IMR-90 (cell line): ENCODE measurements around the gene SPAG7. TPM values are rescaled to one million over a fixed set of nuclear protein-coding genes. Genes with fewer than 3 reads are reported as not detected.

Source experiments
- ATAC-seq: fragments of 200-7000 bp; cut with Tn5 transposase; 2 replicates; pipeline ENCODE4 v1.9.1; 2020; ENCODE audit warnings: low read depth, mild to moderate bottlenecking, moderate library complexity
- BruUV-seq: library from RNA; stranded (reverse); fragments of 400-500 nt; replicated peaks from 2 replicates; lab custom pipeline; 2021; lab: Mats Ljungman, UMichigan
- CTCF ChIA-PET: fragments of 300-600 bp; formaldehyde crosslinking; extraction: SDS; loops from one replicate; lab custom pipeline; 2021; ENCODE audit warnings: antibody characterized with exemption; lab: Yijun Ruan, JAX
- POLR2A ChIA-PET: fragments of 300-600 bp; sonication (Branson Sonifier 250); formaldehyde crosslinking; loops from one replicate; lab custom pipeline; 2022; ENCODE audit warnings: antibody characterized with exemption; ENCODE audit not compliant: unreplicated experiment; lab: Charles Lee
- DNase-seq: peaks from one replicate; pipeline ENCODE4 v3.0.0; 2013
- H2AFZ ChIP-seq: replicated peaks from 2 replicates; pipeline ENCODE3; 2013; ENCODE audit warnings: low read length, mild to moderate bottlenecking; ENCODE audit not compliant: poor library complexity
- H2AK5ac ChIP-seq: 2 replicates; pipeline ENCODE4 v1.6.1; 2013; ENCODE audit warnings: low read depth, low read length, inconsistent platforms
- H2AK9ac ChIP-seq: replicated peaks from 2 replicates; pipeline ENCODE3; 2013; ENCODE audit warnings: mild to moderate bottlenecking, low read depth, low read length, moderate library complexity; ENCODE audit not compliant: poor library complexity
- H2BK120ac ChIP-seq: 2 replicates; pipeline ENCODE4 v1.6.1; 2013; ENCODE audit warnings: low read depth, low read length, inconsistent platforms
- H2BK15ac ChIP-seq: 3 replicates; pipeline ENCODE4 v1.6.1; 2013; ENCODE audit warnings: low read depth, low read length, inconsistent platforms
- H2BK20ac ChIP-seq: 2 replicates; pipeline ENCODE4 v1.6.1; 2013; ENCODE audit warnings: low read depth, mild to moderate bottlenecking, inconsistent platforms, low read length, moderate library complexity
- H2BK5ac ChIP-seq: 2 replicates; pipeline ENCODE4 v1.6.1; 2013; ENCODE audit warnings: mild to moderate bottlenecking, low read depth, low read length, inconsistent platforms; ENCODE audit not compliant: poor library complexity, severe bottlenecking
- H3K14ac ChIP-seq: replicated peaks from 2 replicates; pipeline ENCODE4 v1.6.1; 2013; ENCODE audit warnings: low read depth, low read length, inconsistent platforms
- H3K18ac ChIP-seq: 2 replicates; pipeline ENCODE4 v1.6.1; 2013; ENCODE audit warnings: low read depth, low read length, control low read depth
- H3K23ac ChIP-seq: 2 replicates; pipeline ENCODE4 v1.6.1; 2013; ENCODE audit warnings: low read depth, low read length, inconsistent platforms
- H3K27ac ChIP-seq: 2 replicates; pipeline ENCODE4 v1.5.1; 2013; ENCODE audit warnings: mild to moderate bottlenecking, control low read depth, low read length; ENCODE audit not compliant: insufficient read depth
- H3K27me3 ChIP-seq: 2 replicates; pipeline ENCODE4 v1.6.1; 2013; ENCODE audit warnings: low read length; ENCODE audit not compliant: control insufficient read depth, insufficient read depth
- H3K36me3 ChIP-seq: 2 replicates; pipeline ENCODE4 v1.6.1; 2013; ENCODE audit warnings: low read length, mixed read lengths; ENCODE audit not compliant: control insufficient read depth, insufficient read depth
- H3K4ac ChIP-seq: 2 replicates; pipeline ENCODE4 v1.6.1; 2013; ENCODE audit warnings: low read depth, low read length, inconsistent platforms
- H3K4me1 ChIP-seq: 2 replicates; pipeline ENCODE4 v1.6.1; 2013; ENCODE audit warnings: low read length, mixed read lengths; ENCODE audit not compliant: control insufficient read depth, insufficient read depth
- H3K4me2 ChIP-seq: 2 replicates; pipeline ENCODE4 v1.6.1; 2013; ENCODE audit warnings: low read depth, mild to moderate bottlenecking, control low read depth, low read length, moderate library complexity
- H3K4me3 ChIP-seq: 2 replicates; pipeline ENCODE4 v1.5.1; 2013; ENCODE audit warnings: low read depth, mild to moderate bottlenecking, control low read depth, low read length, moderate library complexity; ENCODE audit not compliant: insufficient read depth
- H3K56ac ChIP-seq: 2 replicates; pipeline ENCODE4 v1.6.1; 2013; ENCODE audit warnings: low read length, inconsistent platforms; ENCODE audit not compliant: insufficient read depth; ENCODE audit errors: extremely low read depth
- H3K79me1 ChIP-seq, 2 experiments: 2 replicates each; pipeline ENCODE4 v1.6.1; 2013; ENCODE audit warnings: low read length in 2 of 2, inconsistent platforms in 1 of 2, low read depth in 1 of 2
- H3K9ac ChIP-seq: 2 replicates; pipeline ENCODE4 v1.6.1; 2013; ENCODE audit warnings: low read depth, low read length, control low read depth
- H3K9me1 ChIP-seq: 2 replicates; pipeline ENCODE4 v1.6.1; 2013; ENCODE audit warnings: low read length, inconsistent platforms; ENCODE audit not compliant: insufficient read depth
- H3K9me3 ChIP-seq: 2 replicates; pipeline ENCODE4 v1.6.1; 2013; ENCODE audit warnings: low read length; ENCODE audit not compliant: control insufficient read depth, insufficient read depth
- H4K20me1 ChIP-seq: 2 replicates; pipeline ENCODE4 v1.6.1; 2013; ENCODE audit warnings: low read length, inconsistent platforms; ENCODE audit not compliant: insufficient read depth
- H4K5ac ChIP-seq: 2 replicates; pipeline ENCODE4 v1.6.1; 2013; ENCODE audit warnings: mild to moderate bottlenecking, low read depth, low read length, control low read depth
- H4K8ac ChIP-seq, 2 experiments: 2 replicates each; pipeline ENCODE4 v1.6.1; 2013; ENCODE audit warnings: low read depth in 2 of 2, low read length in 2 of 2, control low read depth in 1 of 2, inconsistent platforms in 1 of 2
- H4K91ac ChIP-seq: 2 replicates; pipeline ENCODE4 v1.6.1; 2013; ENCODE audit warnings: low read depth, low read length, inconsistent platforms; ENCODE audit not compliant: insufficient read depth
- BHLHE40 ChIP-seq: fragments of 150-350 bp; IDR thresholded peaks from 2 replicates; pipeline ENCODE4 v1.6.1; 2016; ENCODE audit warnings: mild to moderate bottlenecking, low read depth, low read length
- CEBPB ChIP-seq: IDR thresholded peaks from 2 replicates; pipeline ENCODE4 v1.6.1; 2012; ENCODE audit warnings: low read depth, low read length, improper control_type of control experiment
- CHD1 ChIP-seq: IDR thresholded peaks from 2 replicates; pipeline ENCODE4 v1.6.1; 2012; ENCODE audit warnings: low read depth, low read length, improper control_type of control experiment
- CTCF ChIP-seq: conservative IDR thresholded peaks from 2 replicates; pipeline ENCODE4 v1.5.1; 2012; ENCODE audit warnings: mild to moderate bottlenecking, low read depth, low read length, improper control_type of control experiment
- ELK1 ChIP-seq: fragments of 150-350 bp; IDR thresholded peaks from 2 replicates; pipeline ENCODE4 v1.6.1; 2016; ENCODE audit warnings: low read depth, mild to moderate bottlenecking, low read length, moderate library complexity, borderline replicate concordance
- FOS ChIP-seq: fragments of 150-350 bp; IDR thresholded peaks from 2 replicates; pipeline ENCODE4 v1.6.1; 2016; ENCODE audit warnings: low read depth, low read length
- MAFK ChIP-seq: IDR thresholded peaks from 2 replicates; pipeline ENCODE4 v1.6.1; 2012; ENCODE audit warnings: low read depth, low read length, improper control_type of control experiment
- MXI1 ChIP-seq: IDR thresholded peaks from 2 replicates; pipeline ENCODE4 v1.6.1; 2012; ENCODE audit warnings: low read depth, mild to moderate bottlenecking, low read length, moderate library complexity, borderline replicate concordance
- NFE2L2 ChIP-seq: fragments of 150-350 bp; IDR thresholded peaks from 2 replicates; pipeline ENCODE4 v1.6.1; 2016; ENCODE audit warnings: low read depth, mild to moderate bottlenecking, low read length
- POLR2A ChIP-seq: IDR thresholded peaks from 2 replicates; pipeline ENCODE4 v1.6.1; 2012; ENCODE audit warnings: mild to moderate bottlenecking, low read depth, low read length
- RAD21 ChIP-seq: IDR thresholded peaks from 2 replicates; pipeline ENCODE4 v1.6.1; 2012; ENCODE audit warnings: low read length, improper control_type of control experiment
- RCOR1 ChIP-seq: IDR thresholded peaks from 2 replicates; pipeline ENCODE4 v1.6.1; 2012; ENCODE audit warnings: mild to moderate bottlenecking, low read length, improper control_type of control experiment; ENCODE audit not compliant: insufficient replicate concordance
- RFX5 ChIP-seq: IDR thresholded peaks from 2 replicates; pipeline ENCODE4 v1.8.0; 2012; ENCODE audit warnings: low read depth, mild to moderate bottlenecking, low read length, moderate library complexity
- SMC3 ChIP-seq: fragments of 150-350 bp; IDR thresholded peaks from 2 replicates; pipeline ENCODE4 v1.6.1; 2016; ENCODE audit warnings: low read depth, mild to moderate bottlenecking, antibody characterized with exemption, low read length, moderate library complexity
- USF2 ChIP-seq: fragments of 150-350 bp; IDR thresholded peaks from 2 replicates; pipeline ENCODE4 v1.6.1; 2017; ENCODE audit warnings: mild to moderate bottlenecking, antibody characterized with exemption, low read length, low read depth
- WGBS, 2 experiments: methylation state at CpG; one replicate each; pipeline versions ENCODE4 v1.1.5 to v1.1.7; 2013; ENCODE audit warnings: missing lambda C conversion rate in 2 of 2; ENCODE audit not compliant: insufficient read length in 1 of 2; ENCODE audit errors: extremely low coverage in 2 of 2; 5-methylcytosine and 5-hydroxymethylcytosine counted together
- dilution Hi-C: fragments of 300-500 bp; cut with HindIII; formaldehyde crosslinking; loops from one replicate; pipeline ENCODE4 v1.14.3; 2018; ENCODE audit warnings: low sequenced_read_pairs; ENCODE audit not compliant: unreplicated experiment
- in situ Hi-C: fragments of 300-500 bp; cut with MboI; formaldehyde crosslinking; loops from 3 replicates; pipeline ENCODE4 v1.14.3; 2019; ENCODE audit warnings: low sequenced_read_pairs, inconsistent platforms, mixed read lengths
- intact Hi-C: fragments of 100-400 bp; cut with micrococcal nuclease; formaldehyde crosslinking; loops from 2 replicates; pipeline ENCODE4 v1.10.0; 2022
- polyA plus RNA-seq, 3 experiments: library from polyadenylated mRNA; depleted of rRNA; stranded (reverse); fragments of >200 nt; gene quantifications; 2 replicates each; pipeline ENCODE4 v1.2.3, GENCODE V29; 2012; ENCODE audit warnings: low replicate concordance in 1 of 3
- total RNA-seq: library from RNA; depleted of rRNA; stranded (reverse); fragments of >200 nt; gene quantifications from 2 replicates; pipeline ENCODE4 v1.2.3, GENCODE V29; 2012

The SPAG7 gene
- total and polyA plus RNA-seq, 2 of the 4 experiments (the other 2 are of a cell fraction) = 50.2 to 108 TPM

GRCh38 chr17:4946312-4946976 is 21.2 kb downstream of the SPAG7 start:
- POLR2A ChIA-PET = interaction anchor here (0.6 to 3.5 kb wide), 5 partner anchors 20 to 79 kb away, joined by 3 to 19 read pairs (median 4); partner anchors contain the start of genes CAMTA2 and SPAG7
- Histone ChIP-seq H3K79me1 (peaks cover 10 to 50% of the 10 kb centered on the region in 2 experiments; a peak in 3 of 4 replicates), H2AK9ac (peak overlapping the region; percentile 44), H2BK120ac (peak overlapping the region; percentile 49; the same call in 1 of the 2 replicates), H3K4me1 (peaks cover 24% of the 10 kb centered on the region), H3K23ac (peak overlapping the region; percentile 81), H4K8ac (peak overlapping the region; percentile 80 to 95; a peak in 3 of 4 replicates), H3K9me3 (no peaks in the 10 kb centered on the region), H4K91ac (peak overlapping the region; percentile 21), H3K4ac (peak overlapping the region; percentile 85), H3K27ac (peak overlapping the region; percentile 96), H4K5ac (0 out of 2 replicates have a peak overlapping the region, but pooled peaks have one; percentile 6), H3K14ac (peak overlapping the region; percentile 95), H2AFZ (no peak overlapping the region), H3K36me3 (peaks cover 41% of the 10 kb centered on the region), H3K9me1 (peaks cover 19% of the 10 kb centered on the region; the same call in 1 of the 2 replicates), H3K4me2 (peak overlapping the region; percentile 78), H3K4me3 (peak overlapping the region; percentile 98), H2BK20ac (no peak overlapping the region), H3K18ac (no peak overlapping the region), H3K27me3 (no peaks in the 10 kb centered on the region), H4K20me1 (peaks cover 66% of the 10 kb centered on the region), H2BK5ac (peak overlapping the region; percentile 98), H2BK15ac (peak overlapping the region; percentile 25; the same call in 1 of the 3 replicates), H3K56ac (peak overlapping the region; percentile 94), H3K9ac (peak overlapping the region; percentile 97), H2AK5ac (peak overlapping the region; percentile 25)
- no CpG with 5 or more reads among the region's 16 CpGs for WGBS, 2 experiments
- intact Hi-C loops (no loop called here), in situ Hi-C loops (no loop called here), dilution Hi-C loops (no loop called here)
- DNase-seq (no peak), ATAC-seq (no peak)
- CTCF ChIA-PET = no interaction called here
- TSS peak; percentile 92 for BruUV-seq
- TF ChIP-seq RCOR1 (no peak), NFE2L2 (no peak), USF2 (no peak), SMC3 (no peak), MXI1 (no peak), BHLHE40 (no peak), RFX5 (no peak), CEBPB (no peak), ELK1 (no peak), MAFK (no peak), POLR2A (no peak), CTCF (no peak), FOS (no peak), CHD1 (no peak), RAD21 (no peak)
